Measurements from ENCODE around the gene ACSL3. TPM values are rescaled to one million over a fixed set of nuclear protein-coding genes. Genes with fewer than 3 reads are reported as not detected.
"Not testable (repeated sequence)": the region's sequence is repeated elsewhere in the genome, so short reads cannot be mapped to it uniquely, and the experiment has no call there.

Gene ACSL3
- total and polyA plus RNA-seq, 2 donors from 2014 or later: 33.6 to 58.8 TPM

DNA sequence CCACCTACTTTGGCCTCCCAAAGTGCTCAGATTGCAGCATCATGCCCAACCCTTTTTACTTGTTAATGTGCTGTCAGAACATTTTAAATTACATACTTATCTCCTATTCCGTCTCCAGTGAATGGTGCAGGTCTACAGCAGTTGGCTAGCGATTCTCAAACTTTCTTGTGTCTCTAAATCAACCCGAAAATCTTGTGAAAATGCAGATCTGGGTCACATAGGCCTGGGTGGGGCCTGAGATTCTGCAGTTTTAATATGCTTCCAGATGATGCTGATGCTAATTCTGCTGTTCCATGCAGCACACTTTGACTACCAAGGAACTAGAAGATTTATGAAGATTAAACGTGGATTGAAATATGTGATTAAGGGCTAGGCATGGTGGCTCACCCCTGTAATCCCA is 14.8 kb upstream of the ACSL3 start:
- no peak for TF ChIP-seq CTCF (IDR thresholded peaks at IDR 0.05; ENCODE audit: borderline replicate concordance, extremely low read depth, insufficient read depth)
- intact Hi-C loops (cut with DNase I): no loop called here
- H3K36me3 ChIP-seq (ENCODE audit: control insufficient read depth in 2 of 3, insufficient read depth in 3 of 3, low read length in 3 of 3): no peaks in the 10 kb centered on the region
- DNase-seq (no peak), FAIRE-seq (no peak)
- H3K27me3 ChIP-seq (ENCODE audit: control insufficient read depth, insufficient read depth, low read length): no peaks in the 10 kb centered on the region
- no peaks in the 10 kb centered on the region for H3K9me3 ChIP-seq (ENCODE audit: control insufficient read depth in 2 of 3, insufficient read depth in 1 of 3, low read length in 3 of 3)
- H3K4me3 ChIP-seq (ENCODE audit: low read length in 3 of 3): no peak overlapping the region
- H3K9ac ChIP-seq (ENCODE audit: low read length in 3 of 3): no peak overlapping the region
- H3K27ac ChIP-seq (ENCODE audit: low read depth in 2 of 2, low read length in 2 of 2): no peak overlapping the region
- H3K4me1 ChIP-seq (ENCODE audit: control insufficient read depth in 2 of 3, insufficient read depth in 2 of 3, low read depth in 1 of 3, low read length in 3 of 3): no peaks in the 10 kb centered on the region

GRCh38 chr2:222848031-222848430 is 12.8 kb upstream of the ACSL3 start:
- H3K27ac ChIP-seq (ENCODE audit: low read depth in 2 of 2, low read length in 2 of 2); H3K4me3 ChIP-seq (ENCODE audit: low read length in 3 of 3); DNase-seq; FAIRE-seq; intact Hi-C loops (cut with DNase I); H3K36me3 ChIP-seq (ENCODE audit: control insufficient read depth in 2 of 3, insufficient read depth in 3 of 3, low read length in 3 of 3); H3K27me3 ChIP-seq (ENCODE audit: control insufficient read depth, insufficient read depth, low read length); H3K9me3 ChIP-seq (ENCODE audit: control insufficient read depth in 2 of 3, insufficient read depth in 1 of 3, low read length in 3 of 3); H3K9ac ChIP-seq (ENCODE audit: low read length in 3 of 3); H3K4me1 ChIP-seq (ENCODE audit: control insufficient read depth in 2 of 3, insufficient read depth in 2 of 3, low read depth in 1 of 3, low read length in 3 of 3): not testable (repeated sequence)

GRCh38 chr2:222848862-222849261 is 12.0 kb upstream of the ACSL3 start:
- no peak overlapping the region for H3K27ac ChIP-seq (ENCODE audit: low read depth in 2 of 2, low read length in 2 of 2)
- FAIRE-seq: no peak
- intact Hi-C loops (cut with DNase I): no loop called here
- DNase-seq: no peak
- TF ChIP-seq CTCF (IDR thresholded peaks at IDR 0.05; ENCODE audit: borderline replicate concordance, extremely low read depth, insufficient read depth): no peak
- H3K9me3 ChIP-seq (ENCODE audit: control insufficient read depth in 2 of 3, insufficient read depth in 1 of 3, low read length in 3 of 3): no peaks in the 10 kb centered on the region
- H3K4me1 ChIP-seq (ENCODE audit: control insufficient read depth in 2 of 3, insufficient read depth in 2 of 3, low read depth in 1 of 3, low read length in 3 of 3): no peaks in the 10 kb centered on the region
- H3K9ac ChIP-seq (ENCODE audit: low read length in 3 of 3): no peak overlapping the region
- H3K4me3 ChIP-seq (ENCODE audit: low read length in 3 of 3): no peak overlapping the region
- no peaks in the 10 kb centered on the region for H3K36me3 ChIP-seq (ENCODE audit: control insufficient read depth in 2 of 3, insufficient read depth in 3 of 3, low read length in 3 of 3)
- no peaks in the 10 kb centered on the region for H3K27me3 ChIP-seq (ENCODE audit: control insufficient read depth, insufficient read depth, low read length)

GRCh38 chr2:222851956-222852617 is 8.7 kb upstream of the ACSL3 start:
- no peaks in the 10 kb centered on the region for H3K4me1 ChIP-seq (ENCODE audit: control insufficient read depth in 2 of 3, insufficient read depth in 2 of 3, low read depth in 1 of 3, low read length in 3 of 3)
- no peaks in the 10 kb centered on the region for H3K36me3 ChIP-seq (ENCODE audit: control insufficient read depth in 2 of 3, insufficient read depth in 3 of 3, low read length in 3 of 3)
- no peak overlapping the region for H3K4me3 ChIP-seq (ENCODE audit: low read length in 3 of 3)
- H3K27me3 ChIP-seq (ENCODE audit: control insufficient read depth, insufficient read depth, low read length): no peaks in the 10 kb centered on the region
- DNase-seq (no peak), FAIRE-seq (no peak)
- intact Hi-C loops (cut with DNase I): no loop called here
- no peak overlapping the region for H3K27ac ChIP-seq (ENCODE audit: low read depth in 2 of 2, low read length in 2 of 2)
- no peak for TF ChIP-seq CTCF (IDR thresholded peaks at IDR 0.05; ENCODE audit: borderline replicate concordance, extremely low read depth, insufficient read depth)
- no peaks in the 10 kb centered on the region for H3K9me3 ChIP-seq (ENCODE audit: control insufficient read depth in 2 of 3, insufficient read depth in 1 of 3, low read length in 3 of 3)
- H3K9ac ChIP-seq (ENCODE audit: low read length in 3 of 3): no peak overlapping the region
